Measurements from ENCODE around the gene GMDS.
A peak's percentile ranks its signal among the peaks of the same experiment; 100 is the strongest.

GMDS gene

DNA sequence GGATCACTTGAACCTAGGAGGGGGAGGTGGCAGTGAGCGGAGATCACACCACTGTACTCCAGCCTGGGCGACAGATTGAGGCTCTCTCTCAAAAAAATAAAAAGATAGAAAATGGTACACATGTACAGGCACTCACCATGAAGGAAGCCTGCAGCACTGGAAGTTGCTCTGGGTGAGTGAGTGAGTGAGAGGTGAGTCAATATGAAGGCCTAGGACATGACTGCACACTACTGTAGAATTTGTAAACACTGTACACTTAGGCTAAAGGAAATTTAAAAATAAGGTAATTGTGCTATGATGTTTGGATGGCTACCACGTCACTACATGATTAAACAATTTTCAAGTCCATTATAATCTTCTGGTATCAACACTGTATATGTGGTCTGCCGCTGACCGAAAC lies 419.5 kb downstream of the GMDS start:
- TF ChIP-seq, protein P1, sequence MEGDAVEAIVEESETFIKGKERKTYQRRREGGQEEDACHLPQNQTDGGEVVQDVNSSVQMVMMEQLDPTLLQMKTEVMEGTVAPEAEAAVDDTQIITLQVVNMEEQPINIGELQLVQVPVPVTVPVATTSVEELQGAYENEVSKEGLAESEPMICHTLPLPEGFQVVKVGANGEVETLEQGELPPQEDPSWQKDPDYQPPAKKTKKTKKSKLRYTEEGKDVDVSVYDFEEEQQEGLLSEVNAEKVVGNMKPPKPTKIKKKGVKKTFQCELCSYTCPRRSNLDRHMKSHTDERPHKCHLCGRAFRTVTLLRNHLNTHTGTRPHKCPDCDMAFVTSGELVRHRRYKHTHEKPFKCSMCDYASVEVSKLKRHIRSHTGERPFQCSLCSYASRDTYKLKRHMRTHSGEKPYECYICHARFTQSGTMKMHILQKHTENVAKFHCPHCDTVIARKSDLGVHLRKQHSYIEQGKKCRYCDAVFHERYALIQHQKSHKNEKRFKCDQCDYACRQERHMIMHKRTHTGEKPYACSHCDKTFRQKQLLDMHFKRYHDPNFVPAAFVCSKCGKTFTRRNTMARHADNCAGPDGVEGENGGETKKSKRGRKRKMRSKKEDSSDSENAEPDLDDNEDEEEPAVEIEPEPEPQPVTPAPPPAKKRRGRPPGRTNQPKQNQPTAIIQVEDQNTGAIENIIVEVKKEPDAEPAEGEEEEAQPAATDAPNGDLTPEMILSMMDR (IDR thresholded peaks at IDR 0.05; ENCODE audit: insufficient read depth, low read length, poor library complexity, severe bottlenecking): no peak
- no peaks in the 10 kb centered on the region for H3K27me3 ChIP-seq (replicated peaks; ENCODE audit: control insufficient read depth, insufficient read depth, low read length)
- no peak overlapping the region for H3K4me3 ChIP-seq (replicated peaks; ENCODE audit: low read depth, low read length)
- DNase-seq (ENCODE audit: extremely low read depth, insufficient read length): no peak
- no peaks in the 10 kb centered on the region for H3K36me3 ChIP-seq (ENCODE audit: control insufficient read depth, insufficient read depth, low read length)

DNA sequence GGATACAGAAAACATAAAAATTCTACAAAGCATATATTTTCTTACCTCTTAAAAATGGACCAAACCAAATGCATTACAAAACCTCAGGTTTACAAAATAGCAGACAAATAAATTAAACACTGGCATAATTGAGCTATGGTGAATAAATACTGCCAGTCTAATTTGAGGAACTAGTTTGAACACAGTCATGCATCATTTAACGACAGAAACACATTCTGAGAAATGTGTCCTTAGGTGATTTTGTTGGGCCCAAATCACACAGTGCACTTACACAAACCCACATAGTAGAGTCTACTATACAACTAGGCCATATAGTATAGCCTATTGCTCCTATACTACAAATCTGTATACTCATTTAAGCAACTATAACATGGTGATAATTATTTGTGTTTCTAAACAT lies 420.1 kb downstream of the GMDS start:
- no peaks in the 10 kb centered on the region for H3K27me3 ChIP-seq (replicated peaks; ENCODE audit: control insufficient read depth, insufficient read depth, low read length)
- H3K36me3 ChIP-seq (ENCODE audit: control insufficient read depth, insufficient read depth, low read length): no peaks in the 10 kb centered on the region
- no peak for DNase-seq (ENCODE audit: extremely low read depth, insufficient read length)
- no peak overlapping the region for H3K4me3 ChIP-seq (replicated peaks; ENCODE audit: low read depth, low read length)
- TF ChIP-seq, protein P1 (IDR thresholded peaks at IDR 0.05; ENCODE audit: insufficient read depth, low read length, poor library complexity, severe bottlenecking): no peak

DNA sequence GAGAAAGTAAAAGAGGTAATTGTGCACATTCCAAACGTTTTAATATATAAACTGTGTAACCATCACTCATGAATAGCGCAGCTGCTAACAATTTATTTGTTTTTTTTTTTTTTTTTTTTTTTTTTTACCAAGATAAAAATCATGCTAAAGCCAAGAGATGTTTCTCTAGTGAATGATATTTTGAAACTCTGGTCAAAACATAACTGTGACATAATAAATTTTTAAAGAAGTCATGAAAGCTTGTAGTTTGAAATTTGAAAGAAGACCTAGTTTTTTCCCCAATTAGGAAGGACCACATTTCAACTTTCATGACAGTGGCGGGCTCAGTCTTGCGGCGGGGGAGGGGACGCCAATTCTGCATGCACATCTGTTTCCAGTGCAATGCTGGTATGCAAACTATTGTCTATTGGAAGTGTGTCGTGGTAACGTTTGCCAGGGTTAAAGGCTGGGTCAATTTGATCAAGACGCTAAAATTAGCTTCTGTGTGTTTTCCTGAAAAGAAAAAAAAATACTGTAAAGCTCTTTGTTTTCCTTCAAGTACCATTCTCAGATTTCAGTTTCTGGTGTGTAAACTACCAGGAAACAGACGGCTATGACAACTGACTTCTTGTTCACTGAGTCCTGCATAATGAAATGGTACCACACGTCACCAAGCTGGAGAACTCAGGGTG lies 423.8 kb downstream of the GMDS start:
- H3K4me3 ChIP-seq (replicated peaks; ENCODE audit: low read depth, low read length): no peak overlapping the region

DNA sequence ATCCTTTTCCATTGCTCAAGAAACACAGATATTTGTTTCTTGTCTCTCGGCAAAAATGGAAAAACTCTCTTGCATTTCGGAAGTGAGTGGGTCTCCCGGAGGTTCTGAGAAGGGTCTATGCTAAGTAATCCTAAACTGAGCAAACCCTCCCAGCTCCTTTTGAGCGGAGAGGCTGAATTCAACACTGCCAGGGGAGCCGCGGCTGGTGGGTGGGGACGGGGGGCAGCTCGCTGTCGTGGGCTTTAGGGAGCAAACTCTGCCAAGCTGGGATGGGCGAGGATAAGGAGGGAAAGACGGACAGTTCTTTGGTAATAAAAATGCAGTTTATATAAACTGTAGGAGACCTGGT lies 424.3 kb downstream of the GMDS start:
- TF ChIP-seq, protein P1 (IDR thresholded peaks at IDR 0.05; ENCODE audit: insufficient read depth, low read length, poor library complexity, severe bottlenecking): no peak
- H3K36me3 ChIP-seq (ENCODE audit: control insufficient read depth, insufficient read depth, low read length): no peaks in the 10 kb centered on the region
- H3K27me3 ChIP-seq (replicated peaks; ENCODE audit: control insufficient read depth, insufficient read depth, low read length): no peaks in the 10 kb centered on the region
- no peak overlapping the region for H3K4me3 ChIP-seq (replicated peaks; ENCODE audit: low read depth, low read length)
- DNase-seq (ENCODE audit: extremely low read depth, insufficient read length): no peak

More for the DNA sequence above, 423.8 kb downstream of the GMDS start:
- Histone ChIP-seq H3K27me3 (replicated peaks; ENCODE audit: control insufficient read depth, insufficient read depth, low read length) (no peaks in the 10 kb centered on the region), H3K36me3 (ENCODE audit: control insufficient read depth, insufficient read depth, low read length) (no peaks in the 10 kb centered on the region)
- peak; percentile 47 for DNase-seq (ENCODE audit: extremely low read depth, insufficient read length)
- TF ChIP-seq, protein P1 (IDR thresholded peaks at IDR 0.05; ENCODE audit: insufficient read depth, low read length, poor library complexity, severe bottlenecking): no peak

DNA sequence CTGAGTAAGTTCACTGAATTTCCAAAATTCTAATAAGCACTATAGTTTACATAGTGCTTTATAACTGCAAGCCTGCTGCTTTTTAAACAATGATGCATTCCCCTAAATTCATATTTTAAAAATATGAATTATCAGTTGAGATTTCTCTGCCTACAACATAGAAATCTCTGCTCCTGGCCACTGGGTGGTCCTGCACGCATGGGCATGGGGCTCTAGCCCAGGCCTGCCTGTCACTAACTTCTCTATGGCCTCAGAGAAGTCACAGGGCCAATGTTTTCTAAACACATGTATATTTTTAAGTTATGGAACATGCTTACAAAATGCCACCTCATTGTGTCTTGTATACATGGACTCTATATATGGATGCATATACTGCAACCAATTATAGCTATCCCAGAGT lies 424.7 kb downstream of the GMDS start:
- no peaks in the 10 kb centered on the region for H3K27me3 ChIP-seq (replicated peaks; ENCODE audit: control insufficient read depth, insufficient read depth, low read length)
- H3K4me3 ChIP-seq (replicated peaks; ENCODE audit: low read depth, low read length): no peak overlapping the region
- DNase-seq (ENCODE audit: extremely low read depth, insufficient read length): no peak
- H3K36me3 ChIP-seq (ENCODE audit: control insufficient read depth, insufficient read depth, low read length): no peaks in the 10 kb centered on the region
- TF ChIP-seq, protein P1 (IDR thresholded peaks at IDR 0.05; ENCODE audit: insufficient read depth, low read length, poor library complexity, severe bottlenecking): no peak

DNA sequence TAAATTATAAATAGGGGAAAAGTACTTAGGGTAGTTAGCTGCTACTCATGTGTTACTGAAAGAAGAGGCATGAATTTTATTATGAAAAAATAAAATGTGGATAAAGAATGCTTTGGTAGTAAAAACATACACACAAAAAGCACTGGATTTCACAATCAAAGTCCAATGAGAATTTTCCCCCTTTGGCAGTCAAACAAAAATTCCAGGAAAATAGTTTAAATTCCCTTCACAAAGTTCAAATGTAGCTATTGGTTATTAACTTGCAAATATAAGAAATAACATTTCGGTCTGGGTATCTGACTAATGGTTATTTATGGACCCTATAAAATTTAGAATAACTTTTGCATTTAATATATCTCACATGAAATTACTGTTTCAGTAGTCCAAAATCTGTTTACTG lies 425.2 kb downstream of the GMDS start:
- Histone ChIP-seq H3K27me3 (replicated peaks; ENCODE audit: control insufficient read depth, insufficient read depth, low read length) (no peaks in the 10 kb centered on the region), H3K4me3 (replicated peaks; ENCODE audit: low read depth, low read length) (no peak overlapping the region), H3K36me3 (ENCODE audit: control insufficient read depth, insufficient read depth, low read length) (no peaks in the 10 kb centered on the region)
- DNase-seq (ENCODE audit: extremely low read depth, insufficient read length): no peak
- TF ChIP-seq, protein P1 (IDR thresholded peaks at IDR 0.05; ENCODE audit: insufficient read depth, low read length, poor library complexity, severe bottlenecking): no peak
